Rectal smooth muscle tissue (tissue), 1 donor: ENCODE measurements around the gene GPR183.

ENCODE experiments used
- H3K27ac ChIP-seq: one replicate; pipeline ENCODE4 v1.7.0; 2013; ENCODE audit warnings: low read depth, low read length, inconsistent platforms
- H3K27me3 ChIP-seq: one replicate; pipeline ENCODE4 v1.7.0; 2013; ENCODE audit warnings: low read length; ENCODE audit not compliant: control insufficient read depth, insufficient read depth
- H3K36me3 ChIP-seq: one replicate; pipeline ENCODE4 v1.7.0; 2013; ENCODE audit warnings: low read length; ENCODE audit not compliant: control insufficient read depth, insufficient read depth
- H3K4me1 ChIP-seq: one replicate; pipeline ENCODE4 v1.7.0; 2013; ENCODE audit warnings: low read length; ENCODE audit not compliant: control insufficient read depth, insufficient read depth
- H3K4me3 ChIP-seq: one replicate; pipeline ENCODE4 v1.7.0; 2013; ENCODE audit warnings: low read length
- H3K9ac ChIP-seq: one replicate; pipeline ENCODE4 v1.7.0; 2013; ENCODE audit warnings: low read length

Gene GPR183

GRCh38 chr13:99282264-99283231 lies 24.7 kb downstream of the GPR183 start:
- Histone ChIP-seq H3K27me3 (no peaks in the 10 kb centered on the region), H3K36me3 (no peaks in the 10 kb centered on the region), H3K27ac (peak overlapping the region; percentile 27), H3K4me1 (peaks cover 7% of the 10 kb centered on the region), H3K9ac (no peak overlapping the region), H3K4me3 (no peak overlapping the region)

DNA sequence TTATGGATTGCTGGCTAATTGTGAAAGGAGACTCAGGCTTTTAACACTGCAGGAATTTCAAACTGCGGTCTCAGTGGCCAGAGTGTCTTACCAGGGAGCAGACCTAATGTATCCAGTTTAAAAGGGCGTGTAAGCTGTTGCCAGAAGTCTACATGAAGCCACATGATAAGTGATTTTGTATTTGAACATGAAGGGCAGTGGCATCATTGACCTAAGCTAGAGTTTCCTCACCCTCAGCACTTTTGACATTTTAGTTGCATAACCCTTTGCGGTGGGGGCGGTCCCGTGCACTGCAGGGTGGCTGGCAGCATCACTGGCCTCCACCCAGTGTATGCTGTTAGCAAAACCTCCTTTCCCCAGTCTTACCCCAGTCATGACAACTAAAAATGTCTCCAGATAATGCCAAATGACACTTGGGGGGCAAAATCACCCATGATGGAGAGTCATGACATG lies 25.4 kb downstream of the GPR183 start:
- Histone ChIP-seq H3K27me3 (no peaks in the 10 kb centered on the region), H3K4me3 (no peak overlapping the region), H3K4me1 (peaks cover 7% of the 10 kb centered on the region), H3K9ac (no peak overlapping the region), H3K27ac (peak overlapping the region; percentile 27), H3K36me3 (no peaks in the 10 kb centered on the region)

GRCh38 chr13:99280166-99280565 lies 27.0 kb downstream of the GPR183 start:
- H3K27ac ChIP-seq = no peak overlapping the region

GRCh38 chr13:99279637-99280036 lies 27.6 kb downstream of the GPR183 start:
- Histone ChIP-seq H3K4me3 (no peak overlapping the region), H3K9ac (no peak overlapping the region), H3K36me3 (no peaks in the 10 kb centered on the region), H3K27me3 (no peaks in the 10 kb centered on the region), H3K27ac (no peak overlapping the region), H3K4me1 (peaks cover 3% of the 10 kb centered on the region)

More at GRCh38 chr13:99280166-99280565, 27.0 kb downstream of the GPR183 start:
- Histone ChIP-seq H3K27me3 (no peaks in the 10 kb centered on the region), H3K9ac (no peak overlapping the region), H3K36me3 (no peaks in the 10 kb centered on the region), H3K4me3 (no peak overlapping the region), H3K4me1 (peaks cover 3% of the 10 kb centered on the region)

- H3K27ac ChIP-seq = no peak overlapping the region
- no peak overlapping the region for H3K9ac ChIP-seq
- H3K36me3 ChIP-seq = no peaks in the 10 kb centered on the region
- H3K27me3 ChIP-seq = no peaks in the 10 kb centered on the region
- no peak overlapping the region for H3K4me3 ChIP-seq
- peaks cover 3% of the 10 kb centered on the region for H3K4me1 ChIP-seq
Observed at GRCh38 chr13:99278843-99279242, 28.4 kb downstream of the GPR183 start.

DNA sequence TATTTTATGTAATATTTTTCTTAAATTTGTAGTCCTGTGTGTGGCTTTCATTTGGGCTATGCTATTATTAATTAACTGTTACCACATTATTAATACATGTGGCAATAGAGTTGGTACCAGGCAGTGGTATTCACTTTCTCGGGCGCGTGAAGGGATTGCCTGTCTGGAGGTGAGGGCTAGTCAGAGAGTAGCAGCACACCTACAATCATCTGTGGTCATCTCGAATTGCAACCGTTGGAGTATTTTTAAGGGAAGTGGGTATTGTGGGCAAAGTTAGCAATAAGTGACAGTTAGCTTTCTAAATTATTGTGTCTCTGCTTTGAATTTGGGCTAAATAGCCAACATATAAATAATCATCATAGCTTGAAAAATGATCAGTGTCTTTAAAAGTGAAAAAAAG lies 29.0 kb downstream of the GPR183 start:
- Histone ChIP-seq H3K9ac (no peak overlapping the region), H3K27me3 (no peaks in the 10 kb centered on the region), H3K4me3 (no peak overlapping the region), H3K27ac (no peak overlapping the region), H3K36me3 (no peaks in the 10 kb centered on the region), H3K4me1 (peaks cover 3% of the 10 kb centered on the region)

- Histone ChIP-seq H3K27ac (no peak overlapping the region), H3K27me3 (no peaks in the 10 kb centered on the region)
Observed at GRCh38 chr13:99277629-99278028, 29.6 kb downstream of the GPR183 start.

DNA sequence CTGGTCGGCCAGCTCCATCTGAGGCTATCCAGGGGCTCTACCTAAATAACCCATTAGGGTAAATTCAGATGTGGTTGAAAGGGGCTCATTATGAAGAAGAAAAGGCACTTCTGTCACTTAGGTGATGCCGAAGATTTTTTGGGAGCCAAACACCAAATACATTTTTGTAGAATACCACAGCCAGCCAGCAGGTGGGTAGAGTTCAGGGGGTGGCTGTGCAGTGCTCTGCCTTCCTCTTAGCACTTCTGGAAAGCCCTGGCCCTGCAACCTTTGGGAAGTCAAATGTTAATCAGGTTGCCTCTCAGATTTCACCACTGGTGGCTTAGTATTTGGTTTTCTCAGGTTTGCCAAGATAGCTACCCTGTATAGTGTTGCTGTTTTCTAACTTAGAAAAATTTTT lies 30.5 kb downstream of the GPR183 start:
- H3K4me3 ChIP-seq = no peak overlapping the region
- no peak overlapping the region for H3K9ac ChIP-seq
- no peaks in the 10 kb centered on the region for H3K4me1 ChIP-seq
- no peaks in the 10 kb centered on the region for H3K27me3 ChIP-seq
- no peaks in the 10 kb centered on the region for H3K36me3 ChIP-seq
- H3K27ac ChIP-seq = no peak overlapping the region

More at GRCh38 chr13:99277629-99278028, 29.6 kb downstream of the GPR183 start:
- no peak overlapping the region for H3K4me3 ChIP-seq
- peaks cover 3% of the 10 kb centered on the region for H3K4me1 ChIP-seq
- H3K9ac ChIP-seq = no peak overlapping the region
- no peaks in the 10 kb centered on the region for H3K36me3 ChIP-seq

GRCh38 chr13:99275093-99275469 lies 32.1 kb downstream of the GPR183 start:
- no peak overlapping the region for H3K9ac ChIP-seq
- H3K4me1 ChIP-seq = no peaks in the 10 kb centered on the region
- H3K36me3 ChIP-seq = no peaks in the 10 kb centered on the region
- no peaks in the 10 kb centered on the region for H3K27me3 ChIP-seq
- no peak overlapping the region for H3K4me3 ChIP-seq
- no peak overlapping the region for H3K27ac ChIP-seq

DNA sequence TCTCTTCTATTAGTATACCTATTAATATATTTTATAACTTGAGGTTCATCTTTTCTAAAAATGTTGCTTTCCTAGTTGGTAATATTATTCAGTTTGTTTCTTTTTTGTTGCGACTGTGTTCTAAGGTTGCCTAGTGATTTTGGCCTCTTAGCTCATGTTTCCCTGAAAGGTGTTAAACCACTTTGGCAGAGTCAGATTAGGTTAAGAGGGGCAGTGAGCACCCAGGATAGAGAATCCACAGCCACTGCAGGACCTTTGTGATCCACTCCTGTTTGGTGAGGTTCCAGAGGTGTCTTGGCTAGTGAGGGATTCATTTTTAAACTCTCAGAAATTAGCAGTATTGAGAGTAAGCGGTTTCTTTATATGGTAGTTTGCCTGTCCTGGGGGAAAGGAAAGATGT lies 34.1 kb downstream of the GPR183 start:
- no peaks in the 10 kb centered on the region for H3K36me3 ChIP-seq
- no peak overlapping the region for H3K4me3 ChIP-seq
- no peak overlapping the region for H3K27ac ChIP-seq
- H3K9ac ChIP-seq = no peak overlapping the region
- H3K4me1 ChIP-seq = no peaks in the 10 kb centered on the region
- H3K27me3 ChIP-seq = no peaks in the 10 kb centered on the region

GRCh38 chr13:99272481-99272880 lies 34.7 kb downstream of the GPR183 start:
- H3K36me3 ChIP-seq = no peaks in the 10 kb centered on the region
- H3K27ac ChIP-seq = no peak overlapping the region
- H3K4me3 ChIP-seq = no peak overlapping the region
- H3K9ac ChIP-seq = no peak overlapping the region
- no peaks in the 10 kb centered on the region for H3K27me3 ChIP-seq
- no peaks in the 10 kb centered on the region for H3K4me1 ChIP-seq

DNA sequence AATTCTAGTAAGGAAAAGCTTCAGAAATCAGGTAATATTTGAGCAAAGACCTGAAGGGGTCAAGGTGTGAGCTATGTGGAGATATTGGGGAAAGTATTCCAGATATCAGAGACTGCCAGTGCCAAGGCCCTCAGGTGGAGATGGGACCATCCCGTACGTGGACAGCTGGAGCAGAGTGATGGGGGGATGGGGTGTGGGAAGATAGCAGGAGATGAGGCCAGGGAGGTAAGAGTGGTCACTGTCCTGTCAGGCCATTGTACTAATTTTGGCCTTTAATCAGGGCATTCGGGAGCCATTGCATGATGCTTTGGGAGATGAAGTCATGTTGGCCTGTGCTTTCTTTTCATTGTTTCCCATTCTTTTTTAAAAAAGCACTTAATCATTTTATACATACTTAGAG lies 36.0 kb downstream of the GPR183 start:
- Histone ChIP-seq H3K27ac (no peak overlapping the region), H3K36me3 (no peaks in the 10 kb centered on the region), H3K9ac (no peak overlapping the region), H3K4me3 (no peak overlapping the region), H3K27me3 (no peaks in the 10 kb centered on the region), H3K4me1 (no peaks in the 10 kb centered on the region)

GRCh38 chr13:99270518-99270917 lies 36.7 kb downstream of the GPR183 start:
- Histone ChIP-seq H3K27ac (no peak overlapping the region), H3K36me3 (no peaks in the 10 kb centered on the region), H3K27me3 (no peaks in the 10 kb centered on the region), H3K4me3 (no peak overlapping the region), H3K9ac (no peak overlapping the region), H3K4me1 (no peaks in the 10 kb centered on the region)
